Measurements from ENCODE around the gene GGA3. TPM values are rescaled to one million over a fixed set of nuclear protein-coding genes. Genes with fewer than 3 reads are reported as not detected.
"Not testable (repeated sequence)": the region's sequence is repeated elsewhere in the genome, so short reads cannot be mapped to it uniquely, and the experiment has no call there.

The GGA3 gene
- polyA plus RNA-seq, 4 donors, result 33.5 to 48.1 (median 41.0) TPM

DNA sequence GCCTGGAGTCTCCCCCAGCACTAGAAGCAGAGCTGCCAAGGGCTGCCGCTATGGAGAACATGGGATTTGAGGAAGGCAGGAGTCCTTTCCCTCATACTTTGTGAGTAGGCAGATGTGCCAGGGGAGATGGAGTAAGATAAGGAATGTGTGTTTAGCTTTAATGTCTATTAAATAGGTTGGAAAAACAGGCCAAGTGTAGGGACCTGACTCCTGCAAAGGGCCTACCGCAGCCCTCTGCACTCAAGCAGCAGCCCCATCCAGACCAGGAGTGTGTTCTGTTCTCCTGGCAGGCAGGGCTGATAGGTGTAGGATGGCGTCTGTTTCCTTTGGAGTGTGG lies 11.4 kb upstream of the GGA3 start:
- no peak for DNase-seq (ENCODE audit: low read depth in 4 of 4, low spot score in 2 of 4)

DNA sequence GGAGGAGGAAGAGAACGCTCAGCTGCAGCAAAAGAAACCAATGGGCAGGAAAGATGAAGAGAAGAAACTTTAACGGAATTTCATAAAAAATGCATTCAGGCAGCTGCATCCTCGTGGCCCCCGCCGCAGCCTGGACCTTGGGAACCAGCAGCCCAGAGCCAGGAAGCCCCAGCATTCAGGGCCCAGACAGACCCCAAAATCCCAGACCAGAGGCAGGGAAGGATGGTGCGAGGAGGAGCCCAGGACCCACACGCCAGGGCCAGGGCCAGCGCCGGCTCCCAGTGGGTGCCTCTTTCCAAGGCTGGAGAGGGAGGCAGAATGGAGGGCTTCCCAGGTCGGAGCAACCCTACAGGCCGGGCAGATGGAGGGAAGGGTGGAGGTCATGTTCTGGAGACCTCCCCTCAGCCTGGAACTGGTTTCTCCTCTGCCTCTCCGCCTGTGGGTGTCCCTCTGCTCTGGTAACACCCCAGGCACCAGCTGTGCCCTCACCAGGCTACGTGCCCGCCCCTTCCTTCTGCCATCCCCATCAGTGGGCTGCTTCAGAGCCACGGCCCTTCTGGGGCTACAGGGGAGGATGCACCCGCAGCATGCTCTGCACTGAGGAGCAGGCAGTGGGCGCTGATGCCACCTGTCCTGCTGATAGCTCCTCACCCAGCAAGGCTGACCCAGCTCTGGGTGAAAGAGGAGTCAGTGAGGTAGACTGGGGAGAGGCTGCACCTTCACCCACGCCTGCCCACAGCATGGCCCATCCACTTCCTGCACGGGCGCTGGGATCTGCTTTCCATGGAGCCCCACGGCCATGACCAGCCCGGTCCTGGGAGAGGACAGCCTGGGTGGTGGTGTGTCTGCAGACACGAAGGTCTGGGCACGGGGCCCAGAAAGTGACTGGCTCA lies 10.8 kb upstream of the GGA3 start:
- DNase-seq (ENCODE audit: low read depth in 4 of 4, low spot score in 2 of 4), result no peak

DNA sequence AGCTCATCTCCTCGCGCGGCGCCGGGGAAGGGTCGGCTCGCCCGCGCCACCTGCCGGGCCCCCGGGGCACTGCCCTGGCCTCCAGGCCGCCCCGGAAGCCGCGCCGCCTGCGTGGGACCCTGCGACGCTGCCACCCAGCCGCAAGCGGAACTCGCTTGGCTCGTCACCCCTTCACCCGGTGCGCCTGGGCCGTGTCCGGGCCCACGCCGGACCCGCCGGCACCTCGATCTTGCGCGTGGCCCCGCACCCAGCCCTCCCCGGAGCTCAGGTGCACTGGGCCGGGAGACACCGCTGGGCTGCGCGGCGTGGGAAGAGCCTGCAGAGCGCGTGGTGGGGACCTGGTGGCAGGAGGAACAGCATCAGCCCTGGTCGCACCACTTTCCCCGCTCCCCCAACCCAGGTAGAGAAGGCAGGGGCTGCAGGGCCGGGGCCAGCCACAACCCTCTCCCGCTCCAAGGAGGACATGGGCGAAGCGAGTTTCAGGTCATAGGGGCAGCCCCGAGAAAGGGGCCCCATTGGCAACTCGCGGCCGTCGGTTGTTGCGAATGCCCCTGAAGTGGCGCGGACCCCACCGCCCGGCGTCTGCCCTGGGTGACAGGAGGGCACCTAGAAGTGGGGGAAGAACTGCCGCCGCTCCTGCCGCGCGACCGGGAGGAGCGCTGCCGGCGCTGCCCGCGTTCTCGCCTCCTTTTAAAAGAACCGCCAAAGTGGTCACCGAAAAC lies 10.0 kb upstream of the GGA3 start:
- DNase-seq (ENCODE audit: low read depth in 4 of 4, low spot score in 2 of 4), result peak in 2 of 4 donors; percentile 57 to 61

DNA sequence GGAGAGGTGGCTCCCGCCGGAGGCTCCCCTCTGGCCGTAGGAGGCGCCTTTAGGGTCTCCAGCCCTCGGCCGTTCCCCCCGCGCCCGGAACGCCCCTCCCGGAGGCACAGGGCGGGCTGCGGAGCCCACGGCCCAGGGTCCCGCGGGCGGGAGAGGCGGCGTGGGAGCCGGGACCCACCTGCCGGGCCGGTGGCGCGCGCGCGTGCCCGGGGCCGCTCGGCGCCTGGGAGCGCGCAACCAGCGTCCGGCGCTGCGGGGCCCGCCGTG lies 9.5 kb upstream of the GGA3 start, which contains the start of gene MIF4GD:
MIF4GD (minus strand) TSS at position 266 of the 267 bp plus-strand sequence. CDS start 1,036 bp downstream, outside the sequence.
- DNase-seq (ENCODE audit: low read depth in 4 of 4, low spot score in 2 of 4), result no peak

- peak in 2 of 4 donors; percentile 48 to 49 for DNase-seq (ENCODE audit: low read depth in 4 of 4, low spot score in 2 of 4)
These were observed 9.0 kb upstream of the GGA3 start for GRCh38 chr17:75270218-75270965.

- no peak for DNase-seq (ENCODE audit: low read depth in 4 of 4, low spot score in 2 of 4)
These were observed 8.4 kb upstream of the GGA3 start for GRCh38 chr17:75269844-75270217.

DNA sequence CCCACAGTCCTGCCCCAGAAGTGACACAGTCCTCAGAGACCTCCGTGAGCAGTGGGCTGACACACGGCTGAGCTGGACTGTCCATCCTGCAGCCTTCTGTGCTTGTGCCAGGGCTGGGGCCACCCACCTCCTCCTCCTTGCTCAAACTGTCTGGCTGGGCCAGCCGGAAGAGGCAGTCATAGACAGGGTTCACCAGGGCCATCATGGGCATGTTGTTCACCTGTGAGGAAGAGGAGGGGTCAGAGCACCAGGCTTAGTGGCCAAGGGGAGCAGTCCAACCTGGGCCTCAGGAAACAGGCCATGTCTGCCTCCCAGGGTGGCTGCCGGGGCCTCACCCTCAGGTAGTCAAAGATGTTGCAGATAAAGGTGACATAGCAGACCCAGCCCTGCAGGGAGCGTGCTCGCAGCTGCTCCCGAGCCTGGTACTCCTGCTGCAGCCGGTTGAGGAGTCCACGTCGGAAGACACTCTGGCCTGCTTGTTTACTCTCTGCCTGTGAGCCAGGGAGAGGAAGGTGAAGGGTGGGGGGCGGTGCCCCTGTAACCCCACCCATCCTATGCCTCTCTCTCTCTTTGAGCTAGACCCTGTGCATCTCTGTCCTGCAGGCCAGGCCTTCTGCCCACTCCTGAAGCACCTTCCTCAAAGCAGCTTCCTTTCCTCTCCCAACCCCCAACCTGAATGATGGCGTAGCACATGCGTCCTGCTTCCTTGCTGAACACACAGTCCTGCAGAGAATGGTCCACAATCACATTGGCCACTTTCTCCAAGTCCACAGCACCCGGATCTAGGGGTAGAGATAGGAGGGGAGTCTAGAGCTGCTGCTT lies 6.2 kb upstream of the GGA3 start:
- no peak for DNase-seq (ENCODE audit: low read depth in 4 of 4, low spot score in 2 of 4)

GRCh38 chr17:75267153-75267410 lies 5.7 kb upstream of the GGA3 start:
- DNase-seq (ENCODE audit: low read depth in 4 of 4, low spot score in 2 of 4), result no peak

DNA sequence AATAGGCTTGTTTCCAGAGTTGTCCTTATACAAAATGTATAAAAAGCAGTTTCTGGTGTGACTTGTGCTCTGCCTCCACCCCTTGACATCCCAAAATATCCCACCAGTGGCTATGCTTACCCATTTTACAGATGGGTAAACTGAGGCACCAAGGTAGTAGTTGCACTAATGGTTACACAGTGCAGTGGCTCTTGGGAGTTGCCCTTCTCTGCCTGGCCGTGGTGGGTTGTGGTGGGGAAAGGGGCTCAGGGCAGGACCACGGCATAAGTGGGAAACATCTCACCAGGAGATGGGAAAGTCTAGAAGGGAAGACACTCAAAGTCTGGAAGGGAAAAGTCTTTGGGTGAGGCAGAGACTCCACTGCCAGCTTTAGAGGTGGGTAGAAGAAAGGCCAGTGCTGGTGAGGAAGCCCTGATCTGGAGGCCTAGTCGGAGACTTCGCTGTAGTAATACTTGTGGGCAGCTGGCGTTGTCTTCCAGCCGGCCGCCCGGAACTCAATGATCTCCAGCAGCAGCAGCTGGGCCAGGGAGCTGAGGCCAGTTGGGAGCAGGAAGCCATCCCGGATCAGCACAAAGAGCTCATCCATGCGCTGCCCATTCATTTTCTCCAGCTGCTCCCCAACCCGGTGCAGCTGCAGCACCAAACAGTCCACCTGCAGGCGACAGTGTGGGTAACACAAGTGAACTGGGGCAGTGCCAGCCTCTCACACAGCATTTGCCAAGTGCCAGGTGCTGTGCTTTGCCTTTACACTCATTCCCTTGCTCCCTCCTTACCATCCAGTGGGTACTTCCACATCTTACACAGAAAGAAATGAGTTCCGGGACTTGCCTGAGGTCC lies 5.1 kb upstream of the GGA3 start:
- no peak for DNase-seq (ENCODE audit: low read depth in 4 of 4, low spot score in 2 of 4)

- no peak for DNase-seq (ENCODE audit: low read depth in 4 of 4, low spot score in 2 of 4)
These were observed 4.4 kb upstream of the GGA3 start for GRCh38 chr17:75265614-75266315.

DNA sequence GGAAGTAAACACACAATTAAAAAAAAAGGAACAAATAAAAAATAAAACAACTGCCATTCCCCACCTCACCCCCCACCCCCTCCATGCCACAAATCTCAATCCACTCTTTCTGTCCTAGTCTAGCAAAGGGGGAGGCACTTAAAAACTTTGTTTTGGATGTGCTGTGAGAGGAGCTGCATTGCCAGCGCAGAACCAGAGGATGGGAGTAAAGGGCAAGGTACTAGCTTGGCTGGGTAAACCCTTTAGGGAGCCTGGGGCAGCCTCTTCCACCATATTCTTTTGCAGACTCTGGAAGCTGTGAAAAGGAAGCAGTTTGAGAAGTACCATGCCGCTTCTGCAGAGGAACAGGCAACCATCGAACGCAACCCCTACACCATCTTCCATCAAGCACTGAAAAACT lies 1.6 kb upstream of the GGA3 start:
- DNase-seq (ENCODE audit: low read depth in 4 of 4, low spot score in 2 of 4), result no peak

DNA sequence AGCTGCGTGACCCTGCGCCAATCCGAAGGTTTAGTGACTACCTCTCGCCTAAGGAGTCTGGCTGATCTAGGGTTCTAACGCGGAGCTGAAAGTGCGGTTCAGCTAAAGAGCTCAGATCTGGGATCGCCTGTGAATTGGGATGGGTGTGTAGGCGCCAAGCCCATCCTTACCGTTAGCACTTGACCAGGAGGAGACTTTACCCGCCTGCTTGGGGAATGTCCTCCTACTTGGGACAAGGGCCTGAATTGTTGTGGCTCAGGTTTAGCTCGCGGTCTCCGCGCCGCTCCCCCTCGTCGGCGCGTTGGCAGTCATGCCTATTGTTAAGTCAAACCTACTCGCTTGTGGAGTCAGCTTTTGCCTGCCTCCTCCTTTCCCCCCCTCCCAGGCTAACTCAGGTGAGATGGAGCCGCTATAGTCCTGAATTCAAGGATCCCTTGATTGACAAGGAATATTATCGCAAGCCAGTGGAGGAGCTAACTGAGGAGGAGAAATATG lies 753 bp upstream of the GGA3 start:
- DNase-seq (ENCODE audit: low read depth in 4 of 4, low spot score in 2 of 4), result no peak

DNA sequence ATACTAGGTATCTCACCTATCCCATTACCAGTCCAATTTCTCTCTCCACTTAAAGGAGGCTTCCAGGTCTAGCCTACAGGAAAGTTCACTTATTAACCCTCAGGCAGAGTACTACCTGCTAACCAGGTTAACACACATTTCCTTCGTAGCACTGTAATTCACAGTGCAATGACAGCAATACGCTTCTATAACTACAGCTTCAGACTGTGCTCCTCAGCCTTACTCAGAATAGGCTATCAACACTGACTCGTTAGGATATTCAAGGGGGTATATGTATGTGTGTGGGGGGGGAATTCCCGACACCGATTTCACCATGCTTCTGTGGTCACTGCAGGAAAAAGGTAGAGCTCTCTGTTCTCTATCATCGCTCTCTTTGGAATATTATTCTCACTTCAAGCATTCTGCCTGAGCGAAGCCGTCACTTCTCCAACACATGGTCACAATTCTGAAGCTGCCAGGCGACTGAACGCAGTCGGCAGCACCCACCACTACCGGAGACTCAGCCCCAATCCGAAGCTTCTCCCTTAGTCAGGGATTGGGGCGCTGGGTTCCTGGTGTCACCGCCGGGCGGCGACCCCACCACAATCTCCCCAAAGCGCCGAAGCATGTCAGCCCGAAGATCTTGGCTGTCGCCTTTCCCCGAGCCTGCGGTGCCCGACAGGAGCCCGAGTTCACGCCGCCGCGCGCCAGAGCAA lies 618 bp downstream of the GGA3 start:
- DNase-seq (ENCODE audit: low read depth in 4 of 4, low spot score in 2 of 4), result no peak

GRCh38 chr17:75257228-75257627 lies 4.2 kb downstream of the GGA3 start:
- not testable (repeated sequence) for DNase-seq (ENCODE audit: low read depth in 4 of 4, low spot score in 2 of 4)

DNA sequence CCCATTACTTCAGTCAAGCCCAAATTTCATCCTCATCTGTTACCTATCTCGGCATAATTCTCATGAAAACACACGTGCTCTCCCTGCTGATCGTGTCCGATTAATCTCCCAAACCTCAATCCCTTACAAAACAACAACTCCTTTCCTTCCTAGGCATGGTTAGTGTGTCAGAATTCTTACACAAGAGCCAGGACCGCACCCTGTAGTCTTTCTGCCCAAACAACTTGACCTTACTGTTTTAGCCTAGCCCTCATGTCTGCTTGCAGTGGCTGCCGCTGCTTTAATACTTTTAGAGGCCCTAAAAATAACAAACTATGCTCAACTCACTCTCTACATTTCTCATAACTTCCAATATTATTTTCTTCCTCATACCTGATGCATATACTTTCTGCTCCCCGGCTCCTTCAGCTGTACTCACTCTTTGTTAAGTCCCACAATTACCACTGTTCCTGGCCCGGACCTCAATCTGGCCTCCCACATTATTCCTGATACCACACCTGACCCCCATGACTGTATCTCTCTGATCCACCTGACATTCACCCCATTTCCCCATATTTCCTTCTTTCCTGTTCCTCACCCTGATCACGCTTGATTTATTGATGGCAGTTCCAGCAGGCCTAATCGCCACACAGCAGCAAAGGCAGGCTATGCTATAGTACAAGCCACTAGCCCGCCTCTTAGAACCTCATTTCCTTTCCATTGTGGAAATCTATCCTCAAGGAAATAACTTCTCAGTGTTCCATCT lies 5.3 kb downstream of the GGA3 start:
- DNase-seq (ENCODE audit: low read depth in 4 of 4, low spot score in 2 of 4), result not testable (repeated sequence)

- no peak for DNase-seq (ENCODE audit: low read depth in 4 of 4, low spot score in 2 of 4)
These were observed 9.2 kb downstream of the GGA3 start for GRCh38 chr17:75252039-75252816.

GRCh38 chr17:75250009-75250471 lies 11.4 kb downstream of the GGA3 start:
- DNase-seq (ENCODE audit: low read depth in 4 of 4, low spot score in 2 of 4), result no peak

Measured in left renal cortex interstitium (tissue), 4 donors.